ENCODE measurements around the gene HSPA12B.

HSPA12B gene

GRCh38 chr20:3730803-3731672 is 1.4 kb upstream of the HSPA12B start:
- Histone ChIP-seq H3K4me3 (ENCODE audit: low read depth in 1 of 2, low read length in 2 of 2) (no peak overlapping the region), H3K27me3 (ENCODE audit: low read depth, low read length) (peaks cover 4% of the 10 kb centered on the region), H3K27ac (ENCODE audit: low read length) (no peak overlapping the region), H3K9me3 (ENCODE audit: control insufficient read depth in 1 of 2, low read length in 2 of 2) (no peaks in the 10 kb centered on the region), H3K36me3 (ENCODE audit: control insufficient read depth in 1 of 2, insufficient read depth in 2 of 2, low read length in 2 of 2) (no peaks in the 10 kb centered on the region), H3K4me1 (ENCODE audit: control insufficient read depth in 1 of 2, insufficient read depth in 2 of 2, low read length in 2 of 2) (peaks cover 0 to 9% of the 10 kb centered on the region in 2 donors)

GRCh38 chr20:3731944-3732326 is 550 bp upstream of the HSPA12B start:
- Histone ChIP-seq H3K9me3 (ENCODE audit: control insufficient read depth in 1 of 2, low read length in 2 of 2) (no peaks in the 10 kb centered on the region), H3K4me1 (ENCODE audit: control insufficient read depth in 1 of 2, insufficient read depth in 2 of 2, low read length in 2 of 2) (peaks cover 0 to 9% of the 10 kb centered on the region in 2 donors), H3K27me3 (ENCODE audit: low read depth, low read length) (peaks cover 4% of the 10 kb centered on the region), H3K4me3 (ENCODE audit: low read depth in 1 of 2, low read length in 2 of 2) (no peak overlapping the region), H3K36me3 (ENCODE audit: control insufficient read depth in 1 of 2, insufficient read depth in 2 of 2, low read length in 2 of 2) (no peaks in the 10 kb centered on the region), H3K27ac (ENCODE audit: low read length) (no peak overlapping the region)

- H3K9me3 ChIP-seq (ENCODE audit: control insufficient read depth in 1 of 2, low read length in 2 of 2) = no peaks in the 10 kb centered on the region
- peak overlapping the region in 1 of 2 donors; percentile 42 for H3K4me3 ChIP-seq (ENCODE audit: low read depth in 1 of 2, low read length in 2 of 2)
- peaks cover 4% of the 10 kb centered on the region for H3K27me3 ChIP-seq (ENCODE audit: low read depth, low read length)
- no peaks in the 10 kb centered on the region for H3K36me3 ChIP-seq (ENCODE audit: control insufficient read depth in 1 of 2, insufficient read depth in 2 of 2, low read length in 2 of 2)
- H3K4me1 ChIP-seq (ENCODE audit: control insufficient read depth in 1 of 2, insufficient read depth in 2 of 2, low read length in 2 of 2) = peaks cover 0 to 8% of the 10 kb centered on the region in 2 donors
- no peak overlapping the region for H3K27ac ChIP-seq (ENCODE audit: low read length)
These were observed 872 bp downstream of the HSPA12B start for GRCh38 chr20:3733119-3733995.

- no peaks in the 10 kb centered on the region for H3K36me3 ChIP-seq (ENCODE audit: control insufficient read depth in 1 of 2, insufficient read depth in 2 of 2, low read length in 2 of 2)
- no peaks in the 10 kb centered on the region for H3K4me1 ChIP-seq (ENCODE audit: control insufficient read depth in 1 of 2, insufficient read depth in 2 of 2, low read length in 2 of 2)
- H3K27ac ChIP-seq (ENCODE audit: low read length) = no peak overlapping the region
- no peaks in the 10 kb centered on the region for H3K9me3 ChIP-seq (ENCODE audit: control insufficient read depth in 1 of 2, low read length in 2 of 2)
- peak overlapping the region in 1 of 2 donors; percentile 42 for H3K4me3 ChIP-seq (ENCODE audit: low read depth in 1 of 2, low read length in 2 of 2)
- peaks cover 4% of the 10 kb centered on the region for H3K27me3 ChIP-seq (ENCODE audit: low read depth, low read length)
These were observed 1.8 kb downstream of the HSPA12B start for GRCh38 chr20:3734111-3734843.

- no peaks in the 10 kb centered on the region for H3K36me3 ChIP-seq (ENCODE audit: control insufficient read depth in 1 of 2, insufficient read depth in 2 of 2, low read length in 2 of 2)
- peaks cover 4% of the 10 kb centered on the region for H3K27me3 ChIP-seq (ENCODE audit: low read depth, low read length)
- H3K27ac ChIP-seq (ENCODE audit: low read length) = no peak overlapping the region
- no peaks in the 10 kb centered on the region for H3K9me3 ChIP-seq (ENCODE audit: control insufficient read depth in 1 of 2, low read length in 2 of 2)
- H3K4me1 ChIP-seq (ENCODE audit: control insufficient read depth in 1 of 2, insufficient read depth in 2 of 2, low read length in 2 of 2) = no peaks in the 10 kb centered on the region
- no peak overlapping the region for H3K4me3 ChIP-seq (ENCODE audit: low read depth in 1 of 2, low read length in 2 of 2)
These were observed 3.3 kb downstream of the HSPA12B start for GRCh38 chr20:3735768-3736167.

GRCh38 chr20:3738111-3739053 is 5.9 kb downstream of the HSPA12B start:
- Histone ChIP-seq H3K36me3 (ENCODE audit: control insufficient read depth in 1 of 2, insufficient read depth in 2 of 2, low read length in 2 of 2) (no peaks in the 10 kb centered on the region), H3K4me1 (ENCODE audit: control insufficient read depth in 1 of 2, insufficient read depth in 2 of 2, low read length in 2 of 2) (no peaks in the 10 kb centered on the region), H3K27me3 (ENCODE audit: low read depth, low read length) (no peaks in the 10 kb centered on the region), H3K27ac (ENCODE audit: low read length) (no peak overlapping the region), H3K4me3 (ENCODE audit: low read depth in 1 of 2, low read length in 2 of 2) (no peak overlapping the region), H3K9me3 (ENCODE audit: control insufficient read depth in 1 of 2, low read length in 2 of 2) (no peaks in the 10 kb centered on the region)

GRCh38 chr20:3739054-3739925 is 6.8 kb downstream of the HSPA12B start:
- Histone ChIP-seq H3K4me1 (ENCODE audit: control insufficient read depth in 1 of 2, insufficient read depth in 2 of 2, low read length in 2 of 2) (no peaks in the 10 kb centered on the region), H3K9me3 (ENCODE audit: control insufficient read depth in 1 of 2, low read length in 2 of 2) (no peaks in the 10 kb centered on the region), H3K36me3 (ENCODE audit: control insufficient read depth in 1 of 2, insufficient read depth in 2 of 2, low read length in 2 of 2) (no peaks in the 10 kb centered on the region), H3K4me3 (ENCODE audit: low read depth in 1 of 2, low read length in 2 of 2) (no peak overlapping the region), H3K27me3 (ENCODE audit: low read depth, low read length) (no peaks in the 10 kb centered on the region), H3K27ac (ENCODE audit: low read length) (no peak overlapping the region)

- Histone ChIP-seq H3K27me3 (ENCODE audit: low read depth, low read length) (no peaks in the 10 kb centered on the region), H3K36me3 (ENCODE audit: control insufficient read depth in 1 of 2, insufficient read depth in 2 of 2, low read length in 2 of 2) (no peaks in the 10 kb centered on the region), H3K4me3 (ENCODE audit: low read depth in 1 of 2, low read length in 2 of 2) (no peak overlapping the region), H3K9me3 (ENCODE audit: control insufficient read depth in 1 of 2, low read length in 2 of 2) (no peaks in the 10 kb centered on the region), H3K27ac (ENCODE audit: low read length) (no peak overlapping the region), H3K4me1 (ENCODE audit: control insufficient read depth in 1 of 2, insufficient read depth in 2 of 2, low read length in 2 of 2) (no peaks in the 10 kb centered on the region)
These were observed 7.5 kb downstream of the HSPA12B start for GRCh38 chr20:3739926-3740451.

GRCh38 chr20:3740615-3741301 is 8.3 kb downstream of the HSPA12B start:
- Histone ChIP-seq H3K27ac (ENCODE audit: low read length) (no peak overlapping the region), H3K36me3 (ENCODE audit: control insufficient read depth in 1 of 2, insufficient read depth in 2 of 2, low read length in 2 of 2) (no peaks in the 10 kb centered on the region), H3K4me1 (ENCODE audit: control insufficient read depth in 1 of 2, insufficient read depth in 2 of 2, low read length in 2 of 2) (no peaks in the 10 kb centered on the region), H3K27me3 (ENCODE audit: low read depth, low read length) (no peaks in the 10 kb centered on the region), H3K4me3 (ENCODE audit: low read depth in 1 of 2, low read length in 2 of 2) (no peak overlapping the region), H3K9me3 (ENCODE audit: control insufficient read depth in 1 of 2, low read length in 2 of 2) (no peaks in the 10 kb centered on the region)

Data from muscle layer of duodenum (tissue), 2 donors.